HUES64 (cell line): ENCODE results near the gene ZNF337.

Source experiments
- H3K27ac ChIP-seq: 2 replicates; pipeline ENCODE4 v1.7.0; 2013; ENCODE audit warnings: low read depth, low read length, inconsistent platforms
- H3K27me3 ChIP-seq: 2 replicates; pipeline ENCODE4 v1.6.1; 2013; ENCODE audit warnings: mild to moderate bottlenecking, low read length; ENCODE audit not compliant: insufficient read depth
- H3K36me3 ChIP-seq: 2 replicates; pipeline ENCODE4 v1.6.1; 2013; ENCODE audit warnings: mild to moderate bottlenecking, low read length; ENCODE audit not compliant: insufficient read depth
- H3K4me1 ChIP-seq: 2 replicates; pipeline ENCODE4 v1.6.1; 2013; ENCODE audit warnings: mild to moderate bottlenecking, low read length, moderate library complexity; ENCODE audit not compliant: insufficient read depth
- H3K4me3 ChIP-seq: 2 replicates; pipeline ENCODE4 v1.5.1; 2013; ENCODE audit warnings: mild to moderate bottlenecking, low read length, moderate library complexity
- H3K9ac ChIP-seq: 2 replicates; pipeline ENCODE4 v1.6.1; 2013; ENCODE audit warnings: mild to moderate bottlenecking, low read depth, low read length
- H3K9me3 ChIP-seq: 2 replicates; pipeline ENCODE4 v1.6.1; 2013; ENCODE audit warnings: low read depth, low read length; ENCODE audit not compliant: insufficient read depth
- WGBS: fragments of 150-250, 120-280 bp; methylation state at CpG from one replicate; pipeline ENCODE4 v1.1.7; 2013; ENCODE audit warnings: missing lambda C conversion rate; 5-methylcytosine and 5-hydroxymethylcytosine counted together

The ZNF337 gene

GRCh38 chr20:25624500-25624939 lies 72.1 kb downstream of the ZNF337 start:
- H3K9me3 ChIP-seq = no peaks in the 10 kb centered on the region
- peak overlapping the region; percentile 95 for H3K9ac ChIP-seq
- peak overlapping the region; percentile 75 for H3K4me3 ChIP-seq
- 44% methylated on average over 17 of the region's 17 CpGs for WGBS
- no peaks in the 10 kb centered on the region for H3K36me3 ChIP-seq
- peak overlapping the region; percentile 87 for H3K27ac ChIP-seq
- H3K4me1 ChIP-seq = peaks cover 20% of the 10 kb centered on the region
- peaks cover 24% of the 10 kb centered on the region for H3K27me3 ChIP-seq
